ENCODE results near the gene PRIM1. TPM values are rescaled to one million over a fixed set of nuclear protein-coding genes. Genes with fewer than 3 reads are reported as not detected.

The PRIM1 gene
- total and polyA plus RNA-seq, 2 of the 8 experiments (the other 6 are each of a cell fraction or from before 2014, with no cell fraction given), result 52.4 to 61.9 TPM

DNA sequence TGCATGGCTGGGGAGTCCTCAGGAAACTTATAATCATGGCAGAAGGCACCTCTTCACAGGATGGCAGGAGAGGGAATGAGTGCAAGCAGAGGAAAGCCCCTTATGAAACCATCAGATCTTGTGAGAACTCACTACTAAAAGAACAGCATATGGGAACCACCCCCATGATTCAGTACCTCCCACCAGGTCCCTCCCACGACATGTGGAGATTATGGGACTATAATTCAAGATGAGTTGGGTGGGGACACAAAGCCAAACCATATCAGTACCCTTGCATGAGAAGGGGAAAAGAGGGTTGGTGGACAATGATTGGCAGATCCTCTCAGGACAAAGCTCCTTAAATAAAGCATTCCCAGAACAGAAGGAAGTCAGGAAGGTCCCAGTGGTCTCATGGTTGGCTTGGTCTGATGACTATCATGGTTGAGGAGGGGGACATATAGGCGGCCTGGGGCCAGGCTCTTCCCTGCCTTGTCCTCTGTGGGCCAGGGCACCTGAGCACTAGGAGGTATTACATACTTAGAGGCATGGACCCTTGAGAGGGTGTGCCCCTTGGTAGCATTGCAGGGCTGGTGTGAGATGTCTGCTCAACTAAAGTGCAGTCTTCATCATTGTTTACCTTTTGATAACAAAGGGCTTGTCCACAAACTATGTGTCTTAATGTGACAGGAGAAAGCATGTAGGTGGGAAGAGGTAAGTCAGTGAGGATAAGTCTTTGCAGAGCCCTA lies 33.2 kb upstream of the PRIM1 start:
- Histone ChIP-seq H2BK120ac (replicated peaks; ENCODE audit: low read depth, low read length) (no peak overlapping the region), H4K8ac (ENCODE audit: extremely low read depth, insufficient read depth, low read length) (no peak overlapping the region), H3K4me2 (ENCODE audit: insufficient read depth in 1 of 2, low read depth in 2 of 2, low read length in 2 of 2) (no peak overlapping the region), H4K91ac (replicated peaks; ENCODE audit: insufficient read length, low read length) (no peak overlapping the region), H4K5ac (ENCODE audit: insufficient read length, low read depth, low read length) (no peak overlapping the region), H3K4me1 (replicated peaks in 1 of 4; ENCODE audit: control insufficient read depth in 3 of 4, insufficient read depth in 4 of 4, low read length in 3 of 4) (no peaks in the 10 kb centered on the region), H3K4me3 (ENCODE audit: extremely low read depth in 1 of 4, insufficient read depth in 2 of 4, low read depth in 3 of 4, low read length in 4 of 4) (no peak overlapping the region), H3K9ac (replicated peaks in 1 of 4; ENCODE audit: extremely low read depth in 1 of 4, low read depth in 3 of 4, low read length in 3 of 4) (no peak overlapping the region), H3K9me3 (ENCODE audit: insufficient read depth in 2 of 2, low read depth in 1 of 2, low read length in 1 of 2) (peaks cover 4 to 20% of the 10 kb centered on the region in 2 experiments; a peak in 2 of 4 replicates), H4K20me1 (replicated peaks in 1 of 2; ENCODE audit: control insufficient read depth in 1 of 2, insufficient read depth in 2 of 2, low read length in 2 of 2) (no peaks in the 10 kb centered on the region), H2BK5ac (ENCODE audit: low read depth, low read length) (no peak overlapping the region), H2AK5ac (ENCODE audit: low read depth, low read length) (no peak overlapping the region), H3K36me3 (ENCODE audit: control insufficient read depth in 2 of 4, insufficient read depth in 4 of 4, low read length in 3 of 4) (no peaks in the 10 kb centered on the region), H3K4ac (replicated peaks; ENCODE audit: insufficient read length, low read depth, low read length) (no peak overlapping the region), H3K79me1 (ENCODE audit: low read depth, low read length) (no peaks in the 10 kb centered on the region), H3K14ac (ENCODE audit: insufficient read length) (no peak overlapping the region), H3K18ac (ENCODE audit: extremely low read depth, low read length) (no peak overlapping the region), H3K27me3 (replicated peaks in 1 of 4; ENCODE audit: control insufficient read depth in 3 of 4, extremely low read depth in 1 of 4, insufficient read depth in 3 of 4, low read length in 3 of 4) (no peaks in the 10 kb centered on the region), H3K79me2 (ENCODE audit: control insufficient read depth in 1 of 2, insufficient read depth in 2 of 2, low read length in 2 of 2) (no peaks in the 10 kb centered on the region), H3K23ac (ENCODE audit: insufficient read length) (no peak overlapping the region), H2BK12ac (ENCODE audit: low read depth, low read length) (no peak overlapping the region), H3K56ac (replicated peaks; ENCODE audit: insufficient read length, low read depth, low read length) (no peak overlapping the region), H3K23me2 (ENCODE audit: low read depth, low read length) (no peaks in the 10 kb centered on the region), H2AFZ (ENCODE audit: low read length) (no peak overlapping the region), H3K27ac (ENCODE audit: low read depth, low read length) (no peak overlapping the region), H2BK20ac (ENCODE audit: low read length) (no peak overlapping the region), H2BK15ac (ENCODE audit: low read length) (no peak overlapping the region)
- CTCF ChIA-PET (ENCODE audit: partially characterized antibody), result no interaction called here
- no peak for DNase-seq (ENCODE audit: low read depth in 1 of 2, low spot score in 2 of 2)
- POLR2A ChIA-PET (ENCODE audit: partially characterized antibody), result interaction anchor here (0.6 kb wide), 1 partner anchor 67 kb away, joined by 3 read pairs; no protein-coding TSS in a partner anchor
- WGBS, 2 experiments (ENCODE audit: extremely low coverage in 1 of 2, insufficient coverage in 1 of 2, insufficient read length in 1 of 2, insufficient replicate concordance in 2 of 2, low coverage in 1 of 2, low lambda C conversion rate in 2 of 2, missing lambda C conversion rate in 1 of 2), result 76% methylated on average over 2 of the region's 2 CpGs; no CpG with 5 or more reads in 1 of the 2 experiments
- no peak for TF ChIP-seq SAP30 (IDR thresholded peaks at IDR 0.05; ENCODE audit: insufficient read depth, insufficient replicate concordance, low read length)
- no peak for TF ChIP-seq KDM1A (IDR thresholded peaks at IDR 0.05; ENCODE audit: borderline replicate concordance, low read length)
- no peak for TF ChIP-seq JUN (IDR thresholded peaks at IDR 0.05; ENCODE audit: low read depth, low read length)
- no peak for TF ChIP-seq HDAC6 (IDR thresholded peaks at IDR 0.05; ENCODE audit: low read depth, low read length)
- no peak for TF ChIP-seq TEAD4 (IDR thresholded peaks at IDR 0.05; ENCODE audit: low read depth, low read length)
- FAIRE-seq, result no peak
